Measurements from ENCODE around the gene MCF2L.

The MCF2L gene

DNA sequence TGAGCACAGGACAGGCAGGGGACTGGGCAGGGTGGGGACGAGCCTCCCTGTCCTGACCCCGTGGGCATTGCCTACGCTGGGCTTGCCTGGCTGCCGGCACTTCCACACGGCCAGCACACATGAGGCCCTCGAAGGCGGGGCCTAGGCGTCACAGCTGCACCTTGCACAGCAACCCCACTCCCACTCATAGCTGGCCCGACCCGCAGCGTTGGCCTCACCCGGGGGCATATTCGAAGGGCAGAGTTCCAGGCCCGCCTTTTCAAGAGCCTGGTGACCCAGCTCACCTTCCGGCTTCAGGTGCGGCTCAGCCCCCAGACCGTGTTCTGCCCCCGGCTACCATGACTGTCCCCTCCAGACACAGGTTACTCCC, 172.6 kb downstream of the MCF2L start:
- no peak overlapping the region for H3K4me3 ChIP-seq (ENCODE audit: low read depth, low read length)
- TF ChIP-seq, protein P1, sequence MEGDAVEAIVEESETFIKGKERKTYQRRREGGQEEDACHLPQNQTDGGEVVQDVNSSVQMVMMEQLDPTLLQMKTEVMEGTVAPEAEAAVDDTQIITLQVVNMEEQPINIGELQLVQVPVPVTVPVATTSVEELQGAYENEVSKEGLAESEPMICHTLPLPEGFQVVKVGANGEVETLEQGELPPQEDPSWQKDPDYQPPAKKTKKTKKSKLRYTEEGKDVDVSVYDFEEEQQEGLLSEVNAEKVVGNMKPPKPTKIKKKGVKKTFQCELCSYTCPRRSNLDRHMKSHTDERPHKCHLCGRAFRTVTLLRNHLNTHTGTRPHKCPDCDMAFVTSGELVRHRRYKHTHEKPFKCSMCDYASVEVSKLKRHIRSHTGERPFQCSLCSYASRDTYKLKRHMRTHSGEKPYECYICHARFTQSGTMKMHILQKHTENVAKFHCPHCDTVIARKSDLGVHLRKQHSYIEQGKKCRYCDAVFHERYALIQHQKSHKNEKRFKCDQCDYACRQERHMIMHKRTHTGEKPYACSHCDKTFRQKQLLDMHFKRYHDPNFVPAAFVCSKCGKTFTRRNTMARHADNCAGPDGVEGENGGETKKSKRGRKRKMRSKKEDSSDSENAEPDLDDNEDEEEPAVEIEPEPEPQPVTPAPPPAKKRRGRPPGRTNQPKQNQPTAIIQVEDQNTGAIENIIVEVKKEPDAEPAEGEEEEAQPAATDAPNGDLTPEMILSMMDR (IDR thresholded peaks at IDR 0.05; ENCODE audit: low read depth, low read length, missing control alignments): no peak
- no peak for DNase-seq (ENCODE audit: low read depth)

DNA sequence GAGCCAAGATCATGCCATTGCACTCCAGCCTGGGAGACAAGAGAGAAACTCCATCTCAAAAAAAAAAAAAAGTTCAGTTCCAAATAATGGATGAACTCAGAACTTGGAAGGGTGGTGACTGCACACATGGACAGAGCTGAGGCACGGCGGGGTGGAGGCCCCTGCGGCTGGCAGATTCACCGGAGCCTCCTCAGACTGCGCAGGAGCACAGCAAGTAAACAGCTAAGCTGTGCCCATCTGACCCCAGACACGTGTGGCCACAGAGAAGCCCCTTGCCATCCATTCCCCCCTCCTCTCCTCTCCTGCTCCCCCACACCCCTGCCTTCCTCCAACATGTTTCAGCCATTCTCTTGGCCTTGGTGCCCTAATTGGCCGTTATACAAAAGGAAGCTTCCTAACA, 173.9 kb downstream of the MCF2L start:
- no peak for DNase-seq (ENCODE audit: low read depth)
- TF ChIP-seq, protein P1 (IDR thresholded peaks at IDR 0.05; ENCODE audit: low read depth, low read length, missing control alignments): no peak

DNA sequence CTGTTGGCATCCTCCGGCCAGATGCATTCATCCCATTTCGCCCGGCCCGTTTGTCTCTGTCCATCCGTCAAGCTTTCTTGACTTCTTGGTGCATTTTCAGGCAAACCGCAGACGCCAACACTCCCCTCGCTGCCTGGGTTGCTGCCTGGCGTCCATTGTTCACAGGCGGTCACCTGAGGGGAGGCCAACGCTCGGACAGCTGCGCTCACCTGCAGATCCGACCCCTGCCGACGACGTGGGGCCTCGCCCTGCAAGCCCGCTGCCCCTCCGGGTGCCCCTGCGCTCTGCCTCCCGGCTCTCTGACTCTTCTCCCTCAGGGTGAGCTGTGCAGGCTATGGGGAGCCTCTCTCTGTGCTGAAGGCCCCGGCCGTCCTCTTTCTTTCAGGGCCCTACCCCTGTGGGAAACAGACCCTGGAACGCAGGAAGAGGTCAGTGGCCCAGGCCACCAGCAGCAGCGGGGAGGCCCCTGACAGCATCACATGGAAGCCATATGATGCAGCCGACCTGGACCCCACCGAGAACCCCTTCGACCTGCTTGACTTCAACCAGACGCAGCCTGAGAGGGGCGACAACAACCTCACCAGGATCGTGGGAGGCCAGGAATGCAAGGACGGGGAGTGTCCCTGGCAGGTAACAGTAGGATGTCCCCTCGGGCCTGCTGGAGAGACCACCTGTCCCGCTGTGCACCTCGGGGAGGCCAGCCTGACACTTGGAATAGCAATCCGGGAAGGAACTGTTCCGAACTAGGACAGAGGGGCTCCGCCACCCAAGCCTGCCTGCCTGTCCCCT, 174.6 kb downstream of the MCF2L start:
- TF ChIP-seq, protein P1 (IDR thresholded peaks at IDR 0.05; ENCODE audit: low read depth, low read length, missing control alignments): no peak
- no peak for DNase-seq (ENCODE audit: low read depth)

More for the DNA sequence above, 173.9 kb downstream of the MCF2L start:
- H3K4me3 ChIP-seq (ENCODE audit: low read depth, low read length): no peak overlapping the region

DNA sequence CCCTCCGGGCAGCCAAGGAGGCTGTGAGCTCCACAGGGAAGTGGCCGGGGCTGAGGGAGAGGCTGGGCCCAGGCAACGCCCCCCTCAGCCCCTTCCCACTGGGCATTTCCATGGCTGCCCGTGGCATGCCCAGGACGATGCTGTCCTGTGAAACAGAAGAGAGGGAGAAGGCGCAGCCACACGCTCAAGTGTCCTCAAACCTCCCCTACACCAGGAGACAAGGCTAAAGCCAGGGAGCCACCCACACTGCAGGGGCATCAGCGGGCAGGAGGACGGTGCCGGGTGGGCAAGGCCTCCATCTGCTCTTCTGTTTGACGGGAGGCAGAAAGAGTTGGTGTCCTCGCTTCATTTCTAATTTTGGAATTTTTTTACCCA, 175.2 kb downstream of the MCF2L start:
- no peak for DNase-seq (ENCODE audit: low read depth)
- TF ChIP-seq, protein P1 (IDR thresholded peaks at IDR 0.05; ENCODE audit: low read depth, low read length, missing control alignments): no peak
- H3K4me3 ChIP-seq (ENCODE audit: low read depth, low read length): no peak overlapping the region

More for the DNA sequence above, 174.6 kb downstream of the MCF2L start:
- H3K4me3 ChIP-seq (ENCODE audit: low read depth, low read length): no peak overlapping the region

DNA sequence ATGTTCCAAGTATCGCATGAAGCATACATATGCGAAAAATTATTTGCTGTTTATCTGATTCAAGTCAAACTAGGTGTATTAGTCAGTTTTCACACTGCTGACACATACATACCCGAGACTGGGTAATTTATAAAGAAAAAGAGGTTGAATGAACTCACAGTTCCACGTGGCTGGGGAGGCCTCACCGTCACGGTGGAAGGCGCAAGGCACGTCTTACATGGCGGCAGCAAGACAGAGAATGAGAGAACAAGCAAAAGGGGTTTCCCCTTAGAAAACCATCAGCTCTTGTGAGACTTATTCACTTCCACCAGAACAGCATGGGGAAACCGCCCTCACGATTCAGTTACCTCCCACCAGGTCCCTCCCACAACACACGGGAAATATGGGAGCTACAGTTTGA, 176.5 kb downstream of the MCF2L start:
- DNase-seq (ENCODE audit: low read depth): no peak
- TF ChIP-seq, protein P1 (IDR thresholded peaks at IDR 0.05; ENCODE audit: low read depth, low read length, missing control alignments): no peak
- H3K4me3 ChIP-seq (ENCODE audit: low read depth, low read length): no peak overlapping the region

DNA sequence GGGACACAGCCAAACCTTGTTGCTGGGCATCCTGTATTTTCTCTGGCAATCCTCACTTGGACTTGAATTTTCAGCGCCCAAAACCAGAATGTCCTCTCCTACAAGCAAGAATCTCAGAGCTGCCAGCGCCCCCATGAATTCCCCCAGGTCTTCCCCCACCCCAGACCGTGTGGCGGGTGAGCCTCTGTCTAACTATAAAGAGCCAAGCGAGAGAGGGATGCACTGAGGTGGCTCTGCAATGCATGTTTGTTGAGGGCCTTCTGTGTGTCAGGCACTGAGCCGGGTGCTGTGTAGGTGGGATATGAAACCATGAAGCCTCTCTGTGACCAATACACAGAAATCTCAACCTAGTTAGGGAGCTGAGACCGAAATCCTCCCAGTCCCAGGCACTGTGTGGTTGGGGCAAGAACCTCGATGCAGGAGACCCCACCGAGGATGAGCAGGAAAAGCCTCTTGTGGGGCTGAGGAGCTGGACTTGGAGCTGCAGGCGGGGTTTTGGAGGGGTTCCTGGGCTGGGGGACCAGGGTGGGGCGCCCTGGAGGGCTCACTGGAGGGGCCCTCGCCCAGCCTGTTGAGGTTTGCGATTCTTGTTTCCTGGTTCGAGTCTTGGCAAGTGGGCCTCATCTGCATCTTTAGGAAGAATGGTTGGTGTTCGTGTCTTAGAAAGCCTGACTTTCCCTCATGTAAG, 177.0 kb downstream of the MCF2L start:
- DNase-seq (ENCODE audit: low read depth): no peak
- TF ChIP-seq, protein P1 (IDR thresholded peaks at IDR 0.05; ENCODE audit: low read depth, low read length, missing control alignments): no peak
- H3K4me3 ChIP-seq (ENCODE audit: low read depth, low read length): no peak overlapping the region

Data from GM12864 (cell line).